SU-DHL-6 (cell line): ENCODE measurements around the gene OR6B1.

Experiments
- H2AFZ ChIP-seq: fragments of 200-600 bp; sonication (generic); 2 replicates; pipeline ENCODE4 v1.6.1; 2014; ENCODE audit warnings: low read depth, mild to moderate bottlenecking, moderate library complexity, mixed read lengths, antibody characterized with exemption, low read length; ENCODE audit not compliant: severe bottlenecking
- H3F3A ChIP-seq: fragments of 200-600 bp; shearing (Covaris generic); 2 replicates; pipeline ENCODE4 v1.6.0; 2016; ENCODE audit warnings: antibody characterized with exemption, mild to moderate bottlenecking; ENCODE audit not compliant: insufficient read depth
- H3K27ac ChIP-seq: fragments of 200-600 bp; sonication (generic); 2 replicates; pipeline ENCODE4 v1.5.1; 2016; ENCODE audit warnings: low read depth, mild to moderate bottlenecking, low read length, moderate library complexity, mixed read lengths
- H3K27me3 ChIP-seq: fragments of 200-600 bp; sonication (generic), shearing (Covaris generic); 2 replicates; pipeline ENCODE4 v1.6.0; 2014; ENCODE audit warnings: mild to moderate bottlenecking, low read length
- H3K36me3 ChIP-seq: fragments of 200-600 bp; sonication (generic); 2 replicates; pipeline ENCODE4 v1.6.1; 2014; ENCODE audit warnings: mild to moderate bottlenecking, low read length, mixed read lengths
- H3K4me2 ChIP-seq: fragments of 300-600, 200-600 bp; shearing (Covaris generic), sonication (generic); 2 replicates; pipeline ENCODE4 v1.6.0; 2014; ENCODE audit warnings: low read length, low read depth, mild to moderate bottlenecking; ENCODE audit not compliant: poor library complexity, severe bottlenecking
- H3K4me3 ChIP-seq: fragments of 200-600 bp; sonication (generic); 2 replicates; pipeline ENCODE4 v1.5.1; 2014; ENCODE audit warnings: antibody characterized with exemption, low read length, mild to moderate bottlenecking, mixed read lengths; ENCODE audit not compliant: insufficient read depth, poor library complexity, severe bottlenecking
- H3K79me2 ChIP-seq: fragments of 200-600 bp; sonication (generic); 2 replicates; pipeline ENCODE4 v1.6.1; 2014; ENCODE audit warnings: mild to moderate bottlenecking, low read length, moderate library complexity; ENCODE audit not compliant: insufficient read depth
- H3K9ac ChIP-seq: fragments of 200-600 bp; sonication (generic); 2 replicates; pipeline ENCODE4 v1.7.0; 2014; ENCODE audit warnings: mild to moderate bottlenecking, low read length
- H3K9me2 ChIP-seq: fragments of 200-600 bp; sonication (generic); replicated peaks from 2 replicates; pipeline ENCODE4 v1.6.1; 2014; ENCODE audit warnings: low read length; ENCODE audit not compliant: insufficient read depth
- H3K9me3 ChIP-seq: fragments of 200-600 bp; sonication (generic); 2 replicates; pipeline ENCODE4 v1.6.1; 2014; ENCODE audit warnings: low read length, mixed read lengths; ENCODE audit not compliant: insufficient read depth
- H4K20me1 ChIP-seq: fragments of 200-600 bp; sonication (generic); 2 replicates; pipeline ENCODE4 v1.6.1; 2014; ENCODE audit warnings: low read depth, mild to moderate bottlenecking, antibody characterized with exemption, low read length, moderate library complexity, mixed read lengths
- EZH2phosphoT487 ChIP-seq: fragments of 200-600 bp; sonication (generic), shearing (Covaris generic); conservative IDR thresholded peaks from 2 replicates; pipeline ENCODE4 v1.6.1; 2018; ENCODE audit warnings: mild to moderate bottlenecking, antibody characterized with exemption, low read length, moderate library complexity, mixed read lengths
- TF ChIP-seq, protein P1 (sequence below): fragments of 200-600 bp; sonication (generic); IDR thresholded peaks from one replicate; pipeline ENCODE4 v1.5.1; 2017; ENCODE audit warnings: antibody characterized with exemption, mild to moderate bottlenecking, low read length, moderate library complexity; ENCODE audit not compliant: insufficient read depth, poor library complexity, severe bottlenecking

Gene OR6B1

DNA sequence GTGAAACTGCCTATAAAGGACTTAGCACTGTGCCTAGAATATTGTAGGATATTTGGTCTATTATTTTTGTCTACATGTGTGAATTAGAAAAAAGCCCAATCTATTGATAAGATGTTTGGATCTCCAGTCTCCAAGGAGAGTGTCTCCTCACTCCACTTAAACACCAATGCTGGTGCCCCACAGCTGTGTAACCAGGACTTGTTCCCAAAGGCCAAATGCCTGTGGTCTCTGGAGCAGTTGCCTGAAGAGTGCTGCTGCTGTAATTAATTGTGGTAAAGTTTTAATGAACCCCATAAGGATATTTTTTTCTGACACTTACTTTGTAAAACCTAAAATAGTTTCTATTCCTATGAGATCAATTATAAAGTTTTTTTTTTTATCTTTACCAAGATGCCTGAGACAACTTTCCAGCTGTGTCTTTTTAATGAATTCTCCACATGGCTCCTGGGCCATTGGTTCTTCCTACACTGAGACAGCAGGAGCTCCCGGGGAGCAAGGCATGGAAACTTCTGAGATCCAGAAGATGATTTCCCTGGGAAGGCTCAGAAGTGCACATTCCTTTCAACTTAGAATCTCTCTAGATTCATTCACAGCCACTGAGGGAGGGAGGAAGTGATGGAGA lies 37.4 kb downstream of the OR6B1 start:
- H3K9me2 ChIP-seq = no peaks in the 10 kb centered on the region; the same call in 1 of the 2 replicates
- no peak overlapping the region for H2AFZ ChIP-seq
- no peaks in the 10 kb centered on the region for H3K36me3 ChIP-seq
- no peaks in the 10 kb centered on the region for H4K20me1 ChIP-seq
- no peaks in the 10 kb centered on the region for H3K79me2 ChIP-seq
- H3K27me3 ChIP-seq = no peaks in the 10 kb centered on the region
- no peaks in the 10 kb centered on the region for H3K9me3 ChIP-seq
- no peak overlapping the region for H3K9ac ChIP-seq
- TF ChIP-seq EZH2phosphoT487 = no peak
- H3K4me3 ChIP-seq = no peak overlapping the region
- H3F3A ChIP-seq = no peaks in the 10 kb centered on the region
- no peak overlapping the region for H3K4me2 ChIP-seq
- no peak overlapping the region for H3K27ac ChIP-seq

- H3K27me3 ChIP-seq = no peaks in the 10 kb centered on the region
- H3K36me3 ChIP-seq = no peaks in the 10 kb centered on the region
- no peak overlapping the region for H3K4me2 ChIP-seq
- TF ChIP-seq EZH2phosphoT487 = no peak
- TF ChIP-seq, protein P1, sequence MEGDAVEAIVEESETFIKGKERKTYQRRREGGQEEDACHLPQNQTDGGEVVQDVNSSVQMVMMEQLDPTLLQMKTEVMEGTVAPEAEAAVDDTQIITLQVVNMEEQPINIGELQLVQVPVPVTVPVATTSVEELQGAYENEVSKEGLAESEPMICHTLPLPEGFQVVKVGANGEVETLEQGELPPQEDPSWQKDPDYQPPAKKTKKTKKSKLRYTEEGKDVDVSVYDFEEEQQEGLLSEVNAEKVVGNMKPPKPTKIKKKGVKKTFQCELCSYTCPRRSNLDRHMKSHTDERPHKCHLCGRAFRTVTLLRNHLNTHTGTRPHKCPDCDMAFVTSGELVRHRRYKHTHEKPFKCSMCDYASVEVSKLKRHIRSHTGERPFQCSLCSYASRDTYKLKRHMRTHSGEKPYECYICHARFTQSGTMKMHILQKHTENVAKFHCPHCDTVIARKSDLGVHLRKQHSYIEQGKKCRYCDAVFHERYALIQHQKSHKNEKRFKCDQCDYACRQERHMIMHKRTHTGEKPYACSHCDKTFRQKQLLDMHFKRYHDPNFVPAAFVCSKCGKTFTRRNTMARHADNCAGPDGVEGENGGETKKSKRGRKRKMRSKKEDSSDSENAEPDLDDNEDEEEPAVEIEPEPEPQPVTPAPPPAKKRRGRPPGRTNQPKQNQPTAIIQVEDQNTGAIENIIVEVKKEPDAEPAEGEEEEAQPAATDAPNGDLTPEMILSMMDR = no peak
- no peak overlapping the region for H3K4me3 ChIP-seq
- no peaks in the 10 kb centered on the region for H3F3A ChIP-seq
- no peaks in the 10 kb centered on the region for H3K9me3 ChIP-seq
- no peak overlapping the region for H3K27ac ChIP-seq
- no peak overlapping the region for H3K9ac ChIP-seq
- no peaks in the 10 kb centered on the region; the same call in 1 of the 2 replicates for H3K9me2 ChIP-seq
- H2AFZ ChIP-seq = no peak overlapping the region
- no peaks in the 10 kb centered on the region for H4K20me1 ChIP-seq
- H3K79me2 ChIP-seq = no peaks in the 10 kb centered on the region
Observed at GRCh38 chr7:144038887-144039286, 38.8 kb downstream of the OR6B1 start.

DNA sequence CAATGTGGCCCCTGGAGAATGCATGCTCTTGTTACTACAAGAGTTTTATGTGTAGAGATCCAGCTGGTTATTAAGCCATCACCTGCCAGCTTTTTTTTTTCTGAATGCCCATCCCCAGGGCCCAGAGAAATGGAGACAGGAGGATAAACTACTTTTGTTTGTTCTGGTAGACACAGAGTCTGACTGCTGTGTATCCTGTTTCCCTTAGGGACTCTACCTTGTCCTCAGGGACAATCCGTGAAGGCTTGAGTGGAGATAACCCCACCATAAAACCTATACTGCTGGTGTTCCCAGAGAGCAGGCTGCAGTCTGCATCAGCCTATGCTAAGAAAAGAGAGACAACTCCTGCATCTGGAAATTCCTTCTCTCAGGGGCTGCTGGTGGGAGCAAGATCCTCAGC lies 48.5 kb downstream of the OR6B1 start, which contains the start of gene OR2A5:
Gene OR2A5, plus strand, starts transcription at position 301 of the 400 bp plus-strand sequence. CDS start 1,454 bp downstream, outside the sequence.
- H3K9me2 ChIP-seq = no peaks in the 10 kb centered on the region
- no peak within 1 kb of the TSS for H3K9ac ChIP-seq
- H3F3A ChIP-seq = no peaks in the 10 kb centered on the region
- no peaks in the 10 kb centered on the region for H3K79me2 ChIP-seq
- H3K27me3 ChIP-seq = no peaks in the 10 kb centered on the region
- no peaks in the 10 kb centered on the region for H4K20me1 ChIP-seq
- H3K4me2 ChIP-seq = no peak within 1 kb of the TSS
- no peak for TF ChIP-seq EZH2phosphoT487
- TF ChIP-seq, protein P1 = no peak
- H3K27ac ChIP-seq = no peak within 1 kb of the TSS
- H3K4me3 ChIP-seq = no peak within 1 kb of the TSS
- no peaks in the 10 kb centered on the region for H3K36me3 ChIP-seq
- no peaks in the 10 kb centered on the region for H3K9me3 ChIP-seq
- H2AFZ ChIP-seq = no peak within 1 kb of the TSS

DNA sequence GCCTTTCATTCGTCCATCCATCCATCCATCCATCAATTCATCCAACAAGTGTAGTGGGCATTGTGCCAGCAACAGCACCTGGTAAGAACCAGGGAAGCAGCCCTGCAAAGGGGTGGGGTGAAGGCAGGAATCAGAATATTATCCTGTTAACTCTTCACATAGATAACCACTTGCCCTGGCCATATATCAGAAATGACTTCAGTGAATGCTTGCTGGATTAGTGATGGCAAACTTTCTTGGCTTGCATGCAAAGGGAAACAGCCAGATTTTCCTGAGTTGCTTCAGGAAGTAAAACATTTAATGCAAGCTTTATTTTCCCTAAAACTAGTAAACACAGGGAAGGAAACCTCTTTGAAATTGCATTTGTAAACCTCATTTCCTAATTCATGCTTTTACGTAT lies 49.4 kb downstream of the OR6B1 start:
- Histone ChIP-seq H3F3A (no peaks in the 10 kb centered on the region), H4K20me1 (no peaks in the 10 kb centered on the region), H3K9ac (no peak overlapping the region), H3K79me2 (no peaks in the 10 kb centered on the region), H3K4me3 (no peak overlapping the region), H2AFZ (no peak overlapping the region), H3K27ac (no peak overlapping the region), H3K9me2 (no peaks in the 10 kb centered on the region), H3K27me3 (no peaks in the 10 kb centered on the region), H3K9me3 (no peaks in the 10 kb centered on the region), H3K36me3 (no peaks in the 10 kb centered on the region), H3K4me2 (no peak overlapping the region)
- TF ChIP-seq, protein P1 = no peak
- no peak for TF ChIP-seq EZH2phosphoT487
